Progenitor cell of endocrine pancreas (in vitro differentiated cells): ENCODE results near the gene GABBR2. TPM values are rescaled to one million over a fixed set of nuclear protein-coding genes. Genes with fewer than 3 reads are reported as not detected.

Experiments
- DNase-seq: peaks from one replicate; pipeline ENCODE4 v3.0.0; 2021; ENCODE audit warnings: low spot score; ENCODE audit not compliant: unreplicated experiment
- H3K27ac Mint-ChIP-seq: 2 replicates; pipeline ENCODE4 v1.8.0; 2021; ENCODE audit warnings: mild to moderate bottlenecking, moderate library complexity, mixed read lengths
- H3K27me3 Mint-ChIP-seq: 2 replicates; pipeline ENCODE4 v1.8.0; 2021; ENCODE audit warnings: mixed read lengths
- H3K36me3 Mint-ChIP-seq: 2 replicates; pipeline ENCODE4 v1.8.0; 2022; ENCODE audit warnings: mixed read lengths; ENCODE audit not compliant: insufficient read depth
- H3K4me1 Mint-ChIP-seq: 2 replicates; pipeline ENCODE4 v1.8.0; 2021; ENCODE audit warnings: low read depth, mixed read lengths
- H3K4me3 Mint-ChIP-seq: 2 replicates; pipeline ENCODE4 v1.8.0; 2021; ENCODE audit warnings: low read depth, mild to moderate bottlenecking, moderate library complexity, mixed read lengths
- H3K9me3 Mint-ChIP-seq: 2 replicates; pipeline ENCODE4 v1.8.0; 2021; ENCODE audit warnings: low read depth, mixed read lengths
- CTCF ChIP-seq: fragments of 200-600 bp; sonication (generic); IDR thresholded peaks from one replicate; pipeline ENCODE4 v1.5.0; 2021; ENCODE audit warnings: antibody characterized with exemption, mild to moderate bottlenecking; ENCODE audit not compliant: unreplicated experiment
- total RNA-seq: library from RNA; stranded (reverse); gene quantifications from 2 replicates; pipeline ENCODE4 v1.2.1, GENCODE V29; 2021

GABBR2 gene
- total RNA-seq, 1 donor from 2014 or later: 0.84 TPM

GRCh38 chr9:98457726-98458370 is 250.9 kb downstream of the GABBR2 start:
- no peak overlapping the region for H3K27ac Mint-ChIP-seq
- DNase-seq: no peak
- TF ChIP-seq CTCF: no peak
- H3K27me3 Mint-ChIP-seq: peaks cover 7% of the 10 kb centered on the region
- peaks cover 2% of the 10 kb centered on the region for H3K36me3 Mint-ChIP-seq
- H3K4me1 Mint-ChIP-seq: peaks cover 3% of the 10 kb centered on the region
- H3K9me3 Mint-ChIP-seq: peaks cover 16% of the 10 kb centered on the region
- H3K4me3 Mint-ChIP-seq: no peak overlapping the region

DNA sequence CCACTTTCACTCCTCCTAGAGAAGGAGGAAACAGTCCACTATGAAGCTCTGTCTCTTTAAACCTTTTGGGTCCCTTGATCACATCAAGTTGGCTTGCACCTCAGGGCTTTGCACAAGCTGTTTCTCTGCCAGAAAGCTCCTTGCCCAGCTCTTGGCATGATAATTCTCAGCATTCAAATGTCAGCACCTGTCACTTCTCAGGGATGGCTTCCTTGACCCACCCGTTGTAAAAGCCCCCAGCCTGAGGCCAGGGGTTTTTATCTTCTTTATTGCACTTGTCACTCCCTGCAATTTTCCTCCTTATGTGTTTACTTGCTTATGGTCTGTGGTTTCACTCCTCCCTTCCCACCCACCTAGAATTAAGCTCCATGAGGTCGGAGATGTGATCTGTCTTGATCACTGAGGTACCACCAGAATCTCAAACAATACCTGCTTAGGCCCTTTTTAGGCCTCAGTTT is 252.6 kb downstream of the GABBR2 start:
- DNase-seq: no peak
- Mint-ChIP-seq H3K4me1 (peaks cover 3% of the 10 kb centered on the region), H3K9me3 (peaks cover 11% of the 10 kb centered on the region), H3K27me3 (peaks cover 7% of the 10 kb centered on the region), H3K36me3 (no peaks in the 10 kb centered on the region), H3K27ac (no peak overlapping the region), H3K4me3 (no peak overlapping the region)
- no peak for TF ChIP-seq CTCF

- H3K9me3 Mint-ChIP-seq: peaks cover 4% of the 10 kb centered on the region
- DNase-seq: no peak
- H3K27me3 Mint-ChIP-seq: peaks cover 7% of the 10 kb centered on the region
- H3K27ac Mint-ChIP-seq: no peak overlapping the region
- H3K4me3 Mint-ChIP-seq: no peak overlapping the region
- H3K4me1 Mint-ChIP-seq: peaks cover 3% of the 10 kb centered on the region
- no peak for TF ChIP-seq CTCF
- H3K36me3 Mint-ChIP-seq: no peaks in the 10 kb centered on the region
Measured at GRCh38 chr9:98455256-98456155, 253.2 kb downstream of the GABBR2 start.

DNA sequence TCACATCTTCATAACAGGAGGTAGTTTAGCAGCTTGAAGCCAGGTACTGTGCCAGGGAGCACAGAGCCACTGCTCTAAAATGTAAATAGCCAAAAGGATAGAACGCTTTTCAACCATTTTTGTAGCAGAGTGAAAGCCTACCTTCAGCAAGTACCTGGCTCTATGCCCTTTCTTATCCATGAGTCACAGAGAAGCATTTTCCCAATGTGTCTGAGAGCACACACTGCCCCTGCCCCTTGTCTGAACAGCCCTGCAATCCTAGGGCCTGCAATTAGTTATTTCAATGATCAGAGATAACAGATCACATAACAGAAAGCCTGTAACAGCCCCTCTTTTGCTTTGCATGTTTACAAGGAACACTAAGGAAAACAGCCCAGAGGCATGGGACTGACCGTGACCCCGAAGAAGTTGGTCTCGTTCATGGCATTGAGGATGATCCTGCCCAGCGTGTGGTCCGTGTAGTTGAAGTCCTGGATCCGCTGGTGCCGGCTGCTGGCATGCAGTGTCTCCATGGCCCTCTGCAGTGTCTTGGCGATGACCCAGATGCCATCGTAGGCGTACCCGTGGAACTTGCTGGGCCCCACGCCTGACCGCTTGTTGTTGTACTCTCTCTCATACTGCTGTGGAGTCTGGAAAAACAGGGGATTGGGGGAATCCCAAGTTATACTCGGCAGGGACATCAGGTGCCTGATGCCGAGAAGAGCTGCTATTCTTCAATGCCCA is 255.0 kb downstream of the GABBR2 start:
- H3K4me3 Mint-ChIP-seq: no peak overlapping the region
- peaks cover 10% of the 10 kb centered on the region for H3K27me3 Mint-ChIP-seq
- H3K4me1 Mint-ChIP-seq: peaks cover 3% of the 10 kb centered on the region
- H3K9me3 Mint-ChIP-seq: no peaks in the 10 kb centered on the region
- no peak overlapping the region for H3K27ac Mint-ChIP-seq
- no peaks in the 10 kb centered on the region for H3K36me3 Mint-ChIP-seq
- no peak for TF ChIP-seq CTCF
- no peak for DNase-seq

- Mint-ChIP-seq H3K27me3 (peaks cover 10% of the 10 kb centered on the region), H3K27ac (no peak overlapping the region)
Measured at GRCh38 chr9:98451576-98451975, 257.2 kb downstream of the GABBR2 start.

More at GRCh38 chr9:98451576-98451975, 257.2 kb downstream of the GABBR2 start:
- peaks cover 3% of the 10 kb centered on the region for H3K4me1 Mint-ChIP-seq
- no peaks in the 10 kb centered on the region for H3K9me3 Mint-ChIP-seq
- no peak for DNase-seq
- TF ChIP-seq CTCF: no peak
- H3K4me3 Mint-ChIP-seq: no peak overlapping the region
- H3K36me3 Mint-ChIP-seq: no peaks in the 10 kb centered on the region
